Skin epidermis (tissue), 12 donors: ENCODE results near the gene TRPT1.

Experiments
- H3K27ac ChIP-seq, 21 experiments: fragments of 200-600 bp; sonication (generic) in 11 of 21; one replicate each; pipeline ENCODE4 v1.5.0; 2020; ENCODE audit warnings: mild to moderate bottlenecking in 3 of 21, inconsistent platforms in 2 of 21, moderate library complexity in 2 of 21
- H3K4me3 ChIP-seq, 7 experiments: fragments of 200-600 bp; sonication (generic) in 2 of 7; one replicate each; pipeline ENCODE4 v1.5.0; 2020; ENCODE audit warnings: inconsistent platforms in 2 of 7, mild to moderate bottlenecking in 2 of 7, moderate library complexity in 1 of 7

TRPT1 gene

GRCh38 chr11:64259533-64260067, 33.6 kb upstream of the TRPT1 start:
- H3K27ac ChIP-seq = no peak overlapping the region

GRCh38 chr11:64258946-64259532, 33.1 kb upstream of the TRPT1 start:
- H3K4me3 ChIP-seq = no peak overlapping the region

More at GRCh38 chr11:64259533-64260067, 33.6 kb upstream of the TRPT1 start:
- no peak overlapping the region for H3K4me3 ChIP-seq

GRCh38 chr11:64258356-64258755, 32.4 kb upstream of the TRPT1 start:
- Histone ChIP-seq H3K27ac (no peak overlapping the region), H3K4me3 (no peak overlapping the region)

More at GRCh38 chr11:64258946-64259532, 33.1 kb upstream of the TRPT1 start:
- no peak overlapping the region for H3K27ac ChIP-seq

GRCh38 chr11:64256300-64256699, 30.3 kb upstream of the TRPT1 start:
- H3K4me3 ChIP-seq = no peak overlapping the region

GRCh38 chr11:64255135-64256128, 29.4 kb upstream of the TRPT1 start:
- H3K4me3 ChIP-seq = no peak overlapping the region
- no peak overlapping the region for H3K27ac ChIP-seq

More at GRCh38 chr11:64256300-64256699, 30.3 kb upstream of the TRPT1 start:
- H3K27ac ChIP-seq = no peak overlapping the region

- no peak overlapping the region for H3K4me3 ChIP-seq
- H3K27ac ChIP-seq = peak overlapping the region in 1 of 21 experiments; percentile 87
Measured at GRCh38 chr11:64254326-64254725, 28.3 kb upstream of the TRPT1 start.

- H3K4me3 ChIP-seq = no peak overlapping the region
Measured at GRCh38 chr11:64253481-64253880, 27.5 kb upstream of the TRPT1 start.

GRCh38 chr11:64253043-64253442, 27.1 kb upstream of the TRPT1 start:
- peak overlapping the region in 5 of 21 experiments; percentile 68 to 87 (median 79) for H3K27ac ChIP-seq
- H3K4me3 ChIP-seq = peak overlapping the region in 3 of 7 experiments; percentile 63 to 87 (median 67)

More at GRCh38 chr11:64253481-64253880, 27.5 kb upstream of the TRPT1 start:
- H3K27ac ChIP-seq = peak overlapping the region in 1 of 21 experiments; percentile 87

GRCh38 chr11:64252003-64252872, 26.3 kb upstream of the TRPT1 start:
- Histone ChIP-seq H3K4me3 (peak overlapping the region; percentile 55 to 91 (median 70)), H3K27ac (peak overlapping the region; percentile 11 to 90 (median 80))

- Histone ChIP-seq H3K4me3 (peak overlapping the region; percentile 55 to 91 (median 70)), H3K27ac (peak overlapping the region; percentile 11 to 90 (median 80))
Measured at GRCh38 chr11:64251753-64252002, 25.7 kb upstream of the TRPT1 start.

GRCh38 chr11:64251016-64251752, 25.2 kb upstream of the TRPT1 start, which contains the start of gene PLCB3:
TSS of gene PLCB3 (plus strand) at chr11:64251530. CDS start at chr11:64251650, 120 bp downstream.
- peak within 1 kb of the TSS; percentile 11 to 90 (median 80) for H3K27ac ChIP-seq

GRCh38 chr11:64250415-64251015, 24.5 kb upstream of the TRPT1 start:
- Histone ChIP-seq H3K4me3 (peak overlapping the region in 6 of 7 experiments; percentile 55 to 91 (median 78)), H3K27ac (peak overlapping the region in 10 of 21 experiments; percentile 8 to 85 (median 68))

More at GRCh38 chr11:64251016-64251752, 25.2 kb upstream of the TRPT1 start, which contains the start of gene PLCB3:
- peak within 1 kb of the TSS; percentile 55 to 91 (median 70) for H3K4me3 ChIP-seq

GRCh38 chr11:64249563-64250414, 23.8 kb upstream of the TRPT1 start:
- no peak overlapping the region for H3K4me3 ChIP-seq
- H3K27ac ChIP-seq = no peak overlapping the region

- H3K4me3 ChIP-seq = no peak overlapping the region
- no peak overlapping the region for H3K27ac ChIP-seq
Measured at GRCh38 chr11:64249038-64249437, 23.1 kb upstream of the TRPT1 start.

- Histone ChIP-seq H3K4me3 (no peak overlapping the region), H3K27ac (no peak overlapping the region)
Measured at GRCh38 chr11:64248578-64248977, 22.6 kb upstream of the TRPT1 start.

GRCh38 chr11:64247729-64248531, 21.9 kb upstream of the TRPT1 start:
- H3K27ac ChIP-seq = peak overlapping the region in 19 of 21 experiments; percentile 66 to 97 (median 87)
- peak overlapping the region; percentile 43 to 80 (median 69) for H3K4me3 ChIP-seq
